Hematopoietic multipotent progenitor cell (in vitro differentiated cells): ENCODE measurements around the gene TOR1B. TPM values are rescaled to one million over a fixed set of nuclear protein-coding genes. Genes with fewer than 3 reads are reported as not detected.

Experiments
- DNase-seq, 3 donors: peaks; one replicate each; pipeline ENCODE4 v3.0.0-alpha.2; 2011 to 2015; ENCODE audit warnings: low read depth in 2 of 3, low spot score in 2 of 3
- total RNA-seq: library from RNA; depleted of rRNA; stranded (reverse); fragments of >200 nt; gene quantifications from one replicate; pipeline ENCODE4 v1.2.3, GENCODE V29; 2012

The TOR1B gene
- total RNA-seq, 1 donor, result 20.2 TPM

DNA sequence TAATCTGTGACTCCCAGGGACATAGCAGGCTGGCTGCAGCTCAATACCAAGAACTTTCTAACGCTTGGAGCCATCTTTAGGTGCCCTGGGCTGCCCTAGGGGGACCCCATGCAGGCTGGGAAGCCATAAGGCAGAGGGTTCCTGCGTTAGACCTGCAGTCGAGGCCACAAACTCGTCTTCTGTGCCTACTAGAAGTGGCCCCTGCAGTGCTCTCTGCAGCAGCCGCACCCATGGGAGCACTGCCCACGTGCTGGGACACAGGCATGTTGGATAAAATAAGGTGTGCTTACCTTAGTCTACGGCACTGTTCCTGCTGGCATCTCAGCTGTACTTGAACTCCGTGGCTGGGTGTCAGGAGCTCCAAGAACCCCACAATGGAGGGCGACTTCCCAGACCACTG, 9.4 kb downstream of the TOR1B start:
- no peak for DNase-seq

- DNase-seq, result no peak
Observed at GRCh38 chr9:129813661-129814060, 10.7 kb downstream of the TOR1B start.

- no peak for DNase-seq
Observed at GRCh38 chr9:129814432-129815223, 11.6 kb downstream of the TOR1B start.

- DNase-seq, result no peak
Observed at GRCh38 chr9:129815278-129815677, 12.3 kb downstream of the TOR1B start.

DNA sequence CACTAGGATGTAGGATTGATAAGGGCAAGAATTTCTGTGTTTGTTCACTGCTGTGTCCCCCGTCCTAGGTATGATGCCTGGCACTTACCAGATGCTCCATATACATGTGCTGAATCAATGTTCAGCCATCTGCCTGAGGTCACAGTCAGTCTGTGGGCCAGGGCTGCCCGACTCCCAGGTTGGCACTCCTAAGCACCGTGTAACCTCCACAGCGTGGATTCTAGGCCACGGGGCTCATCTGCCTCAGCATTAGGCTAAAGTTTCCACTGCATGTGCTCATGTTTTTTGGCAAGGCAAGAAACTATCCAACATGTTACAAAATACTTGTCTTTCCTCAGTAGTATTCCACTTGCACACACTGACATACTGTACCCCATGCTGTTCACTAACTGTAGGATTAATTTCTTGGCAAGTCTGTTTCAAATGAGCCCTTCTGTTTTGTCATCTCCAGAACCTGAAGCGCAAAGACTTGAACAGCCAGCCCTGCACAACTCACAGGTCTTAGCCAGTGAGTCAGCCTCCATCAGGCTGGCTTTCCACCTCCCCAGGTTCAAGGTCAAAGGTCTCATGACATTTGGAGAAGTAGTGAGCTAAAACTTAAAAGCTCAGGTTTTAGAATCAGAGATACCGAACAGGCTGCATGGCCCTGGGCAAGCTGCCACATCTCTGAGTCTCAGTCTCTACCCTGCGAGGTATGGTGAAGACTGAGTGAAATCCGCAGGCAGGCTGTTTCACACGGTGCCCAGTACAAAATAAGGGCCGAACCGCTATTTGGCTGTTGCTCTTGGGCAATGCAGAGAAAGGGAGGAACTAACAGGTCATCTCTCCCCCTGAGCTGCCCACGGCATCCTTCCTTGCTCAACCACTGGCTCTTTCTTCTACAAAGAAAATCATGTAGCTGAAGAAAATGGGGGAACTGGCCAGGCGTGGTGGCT, 13.8 kb downstream of the TOR1B start:
- DNase-seq, result no peak

DNA sequence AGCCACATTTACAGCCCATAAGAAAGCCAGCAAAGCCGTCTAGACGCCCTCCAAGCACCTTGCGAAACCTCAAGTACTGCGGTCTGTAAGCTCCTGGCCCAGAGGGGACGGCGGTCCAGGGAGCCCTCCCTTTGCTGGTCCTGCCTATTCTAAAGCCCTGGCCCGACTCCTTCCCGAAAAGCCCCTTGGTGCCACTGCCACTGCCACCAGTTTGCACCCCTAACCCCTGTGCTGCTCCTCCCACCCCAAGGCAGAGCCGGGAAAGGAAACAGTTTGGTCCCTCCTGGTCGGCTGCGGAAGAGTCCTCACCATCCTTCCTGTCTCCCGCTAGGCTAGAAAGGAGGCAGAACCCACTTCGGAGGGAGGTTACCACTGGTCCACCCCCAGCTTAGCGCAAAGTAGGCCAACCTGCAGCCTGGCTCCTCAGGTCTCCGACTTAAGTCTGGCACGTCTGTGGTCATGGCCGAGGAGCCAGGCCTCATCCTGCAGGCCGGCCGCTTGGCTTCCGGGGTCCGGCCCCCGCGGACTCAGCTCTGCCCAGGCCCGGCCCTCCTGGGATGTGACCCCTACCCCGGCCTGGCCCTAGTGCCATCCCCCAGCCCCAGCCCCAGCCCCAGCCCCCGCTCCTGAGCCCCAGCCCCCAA, 20.0 kb downstream of the TOR1B start:
- no peak for DNase-seq

DNA sequence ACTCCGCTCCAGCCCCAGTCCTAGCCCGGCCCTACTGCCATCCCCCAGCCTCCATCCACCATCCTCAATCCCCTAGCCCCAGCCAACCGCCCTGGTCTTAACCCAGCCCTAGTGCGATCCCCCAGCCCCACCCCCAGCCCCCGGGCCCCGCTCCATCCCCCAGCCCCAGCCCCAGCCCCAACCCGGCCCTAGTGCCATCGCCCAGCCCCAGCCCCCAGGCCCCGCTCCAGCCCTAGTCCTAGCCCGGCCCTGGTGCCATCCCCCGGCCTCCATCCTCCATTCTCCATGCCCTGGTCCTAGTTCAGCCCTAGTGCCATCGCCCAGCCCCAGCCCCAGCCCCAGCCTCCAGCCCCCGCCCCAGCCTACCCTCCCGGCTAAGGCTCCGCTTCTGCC, 20.6 kb downstream of the TOR1B start:
- no peak for DNase-seq

DNA sequence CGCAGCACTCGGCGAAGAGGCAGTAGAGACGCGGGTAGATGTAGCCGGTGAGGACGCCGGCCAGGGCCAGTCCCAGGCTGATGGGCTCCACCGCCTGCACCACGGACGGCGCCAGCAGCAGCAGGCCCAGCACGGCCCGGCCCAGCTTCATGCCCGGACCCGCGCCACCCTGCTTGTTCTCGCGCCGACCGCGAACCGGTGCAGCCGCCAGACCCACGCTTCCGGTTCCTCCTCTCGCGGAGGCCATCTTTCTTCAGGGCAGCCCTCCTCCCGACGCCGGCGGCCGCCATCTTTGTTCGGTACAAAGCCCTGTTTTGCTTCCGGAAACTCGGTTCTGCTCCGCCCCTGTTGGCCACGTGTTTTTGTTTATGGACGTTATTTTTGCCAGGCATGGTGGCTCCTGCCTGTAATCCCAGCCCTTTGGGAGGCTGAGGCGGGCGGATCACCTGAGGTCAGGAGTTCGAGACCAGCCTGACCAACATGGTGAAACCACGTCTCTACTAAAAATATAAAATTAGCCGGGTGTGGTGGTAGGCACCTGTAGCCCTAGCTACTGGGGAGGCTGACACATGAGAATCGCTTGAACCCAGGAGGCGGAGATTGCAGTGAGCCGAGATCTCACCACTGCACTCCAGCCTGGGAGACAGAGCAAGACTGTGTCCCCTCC, 21.1 kb downstream of the TOR1B start, which contains the start of gene TOR1A:
TSS of gene TOR1A (minus strand) at position 202 of the 667 bp plus-strand sequence. CDS start at position 151, 51 bp downstream.
- peak; percentile 75 to 94 (median 94) for DNase-seq

GRCh38 chr9:129826344-129826743, 23.4 kb downstream of the TOR1B start:
- DNase-seq, result no peak

- DNase-seq, result no peak
Observed at GRCh38 chr9:129826759-129827158, 23.8 kb downstream of the TOR1B start.

DNA sequence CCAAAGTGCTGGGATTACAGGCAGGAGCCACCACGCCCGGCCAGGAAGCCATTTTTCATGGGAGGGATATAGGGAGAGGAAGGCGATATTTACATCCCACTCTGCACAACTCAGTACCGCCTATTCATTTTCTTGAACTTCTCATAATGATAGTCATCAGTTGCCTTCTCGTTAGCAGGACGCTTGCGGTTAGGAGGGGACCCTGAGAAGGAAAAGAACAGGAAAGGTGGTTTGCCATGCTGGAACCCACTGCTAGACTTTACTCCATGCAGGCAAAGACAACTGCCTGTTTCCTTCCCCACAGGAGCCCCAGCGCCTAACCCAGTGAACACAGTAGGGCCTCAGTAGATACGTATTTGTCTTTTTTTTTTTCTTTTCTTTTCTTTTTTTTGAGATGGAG, 25.1 kb downstream of the TOR1B start:
- DNase-seq, result peak in 1 of 3 donors; percentile 49

- DNase-seq, result no peak
Observed at GRCh38 chr9:129828969-129829368, 26.0 kb downstream of the TOR1B start.

DNA sequence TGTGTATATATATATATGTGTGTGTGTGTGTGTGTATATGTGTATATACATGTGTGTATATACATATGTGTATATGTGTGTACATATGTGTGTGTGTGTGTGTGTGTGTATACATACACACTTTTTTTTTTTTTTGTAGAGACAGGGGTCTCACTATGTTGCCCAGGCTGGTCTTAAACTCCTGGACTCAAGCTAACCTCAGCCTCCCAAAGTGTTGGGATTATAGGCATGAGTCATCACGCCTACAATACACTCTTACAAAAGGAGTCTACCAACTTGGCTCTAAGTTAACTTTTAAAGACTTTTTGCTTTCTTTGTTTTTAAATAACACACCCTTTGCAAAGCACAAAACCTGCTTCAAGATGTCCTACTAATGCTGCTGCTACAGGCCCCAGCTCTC, 30.0 kb downstream of the TOR1B start:
- DNase-seq, result no peak

- DNase-seq, result no peak
Observed at GRCh38 chr9:129834489-129835127, 31.6 kb downstream of the TOR1B start.

DNA sequence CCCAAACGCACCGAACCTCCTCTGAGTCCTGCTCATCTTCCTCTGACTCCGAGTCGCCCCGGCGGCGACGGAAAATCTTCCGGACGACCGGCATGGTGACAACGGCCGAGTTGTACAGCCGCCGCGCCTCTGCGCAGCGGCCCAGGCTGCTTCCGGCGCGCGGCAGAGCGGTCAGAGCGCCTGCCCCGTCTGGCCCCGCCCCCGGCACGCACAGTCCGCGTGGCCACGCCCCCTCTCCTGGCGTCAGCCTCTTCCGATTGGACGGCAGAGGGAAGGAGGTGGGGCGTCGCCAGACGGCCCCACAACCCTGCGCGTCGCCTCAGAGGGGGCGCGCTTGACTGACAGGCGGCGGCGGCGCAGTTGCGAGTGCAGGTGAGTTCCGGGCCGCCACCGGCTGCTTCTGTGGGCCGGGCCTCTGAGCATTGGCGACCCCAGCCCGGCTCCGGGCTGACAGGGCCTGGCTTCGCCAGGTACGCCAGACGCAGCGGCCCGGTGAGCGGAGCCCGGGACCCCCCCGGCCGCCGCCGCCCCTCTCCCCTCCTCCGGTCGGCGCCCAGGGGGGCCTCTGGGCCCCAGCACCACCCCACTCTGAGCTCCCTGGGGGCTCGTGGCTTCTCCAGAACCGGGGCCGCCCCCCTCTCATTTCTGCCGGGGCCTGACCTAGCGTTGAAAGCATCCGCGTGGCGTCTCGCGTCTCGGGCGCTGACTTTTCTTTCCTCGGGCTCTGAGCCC, 32.3 kb downstream of the TOR1B start, which contains the start of the genes C9orf78 and USP20:
TSS of gene C9orf78 (minus strand) at position 148 of the 732 bp plus-strand sequence. CDS start at position 94, 54 bp downstream.
TSS of gene USP20 (plus strand) at position 331 of the 732 bp plus-strand sequence. CDS start 17,098 bp downstream, outside the sequence.
- DNase-seq, result peak; percentile 97 to 98 (median 97)

DNA sequence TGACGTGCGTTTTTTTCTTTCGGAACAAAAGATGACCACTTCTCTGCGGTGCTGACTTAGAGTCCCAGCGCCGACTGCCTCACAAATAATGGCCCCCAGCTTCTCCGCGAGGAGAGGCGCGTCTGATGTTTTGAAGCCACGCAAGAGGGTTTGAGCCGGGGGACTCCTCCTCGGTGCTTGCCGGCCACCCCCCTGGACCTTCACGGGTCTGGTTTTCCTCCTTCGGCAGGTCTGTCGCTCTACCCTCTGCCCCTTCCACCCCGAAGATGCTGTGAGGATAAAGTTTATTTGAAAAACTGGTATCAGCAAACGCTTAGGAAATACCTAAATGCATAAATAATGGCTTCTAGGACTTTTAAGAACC, 32.9 kb downstream of the TOR1B start:
- DNase-seq, result no peak

- peak in 2 of 3 donors; percentile 60 to 73 for DNase-seq
Observed at GRCh38 chr9:129836311-129837007, 33.5 kb downstream of the TOR1B start.

- DNase-seq, result no peak
Observed at GRCh38 chr9:129838707-129839259, 35.8 kb downstream of the TOR1B start.
